ENCODE measurements around the gene OR52E4. TPM values are rescaled to one million over a fixed set of nuclear protein-coding genes. Genes with fewer than 3 reads are reported as not detected.

Gene OR52E4
- not detected in 2 replicates for total RNA-seq

DNA sequence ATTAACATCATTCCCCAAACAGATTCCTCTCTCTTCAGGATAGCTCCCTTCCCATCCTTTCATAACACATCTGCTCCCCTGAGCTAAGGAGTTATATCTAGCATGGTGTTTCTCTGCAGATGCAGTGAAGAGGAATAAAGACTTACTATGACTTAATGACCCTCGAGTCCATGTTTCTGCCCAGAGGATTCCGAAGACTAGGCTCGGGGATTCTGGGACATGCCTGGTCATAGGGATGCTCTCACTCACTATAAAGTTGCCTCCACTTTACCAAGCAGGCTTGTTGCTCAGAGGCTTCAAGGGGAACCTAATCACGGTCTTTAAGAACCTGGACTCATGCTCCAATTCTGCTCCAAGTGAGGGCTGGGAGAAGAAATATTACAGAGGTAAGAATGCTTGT is at the start of gene OR52E4:
Gene OR52E4, plus strand, starts transcription at position 301 of the 400 bp plus-strand sequence. CDS start 3,664 bp downstream, outside the sequence.

DNA sequence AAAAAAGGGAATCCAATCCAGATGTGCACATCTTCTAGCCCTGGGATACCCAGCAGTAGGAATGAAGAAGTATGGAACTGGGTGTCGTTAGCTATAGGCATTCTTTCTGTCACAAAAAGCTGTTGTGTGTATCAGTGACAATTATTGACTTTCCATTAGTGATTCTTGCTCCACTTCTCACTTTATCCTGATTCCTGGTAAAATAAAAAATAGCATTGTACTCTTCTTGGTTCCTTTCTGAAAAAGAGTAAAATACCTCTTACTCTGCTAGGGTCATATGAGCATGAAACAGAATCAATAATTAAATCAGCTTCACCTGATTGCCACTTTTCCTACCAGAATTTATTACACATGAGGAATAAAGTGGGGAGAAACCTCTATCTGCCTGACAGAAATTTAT is 38.6 kb upstream of the OR52E4 start, which contains the start of gene OR52E6:
Gene OR52E6, minus strand, starts transcription at position 101 of the 400 bp plus-strand sequence. Its CDS starts 0 bp downstream, at position 101.

DNA sequence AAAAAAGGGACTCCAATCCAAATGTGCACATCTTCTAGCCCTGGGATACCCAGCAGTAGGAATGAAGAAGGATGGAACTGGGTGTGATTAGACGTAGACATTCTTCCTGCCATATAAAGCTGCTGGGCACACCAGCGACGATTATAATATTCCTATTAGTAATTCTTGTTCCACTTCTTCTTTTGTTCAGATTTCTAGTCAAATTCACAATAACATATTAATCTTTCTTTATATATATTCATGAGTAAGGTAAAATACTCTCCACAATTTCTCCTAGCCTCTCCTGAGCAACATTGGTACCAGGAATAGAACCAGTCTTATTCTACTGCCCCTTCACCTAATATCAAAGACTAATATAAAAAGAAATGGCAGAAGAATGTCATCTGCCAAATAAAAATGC is 22.8 kb upstream of the OR52E4 start, which contains the start of gene OR52E8:
Gene OR52E8, minus strand, starts transcription at position 101 of the 400 bp plus-strand sequence. Its CDS starts 0 bp downstream, at position 101.

DNA sequence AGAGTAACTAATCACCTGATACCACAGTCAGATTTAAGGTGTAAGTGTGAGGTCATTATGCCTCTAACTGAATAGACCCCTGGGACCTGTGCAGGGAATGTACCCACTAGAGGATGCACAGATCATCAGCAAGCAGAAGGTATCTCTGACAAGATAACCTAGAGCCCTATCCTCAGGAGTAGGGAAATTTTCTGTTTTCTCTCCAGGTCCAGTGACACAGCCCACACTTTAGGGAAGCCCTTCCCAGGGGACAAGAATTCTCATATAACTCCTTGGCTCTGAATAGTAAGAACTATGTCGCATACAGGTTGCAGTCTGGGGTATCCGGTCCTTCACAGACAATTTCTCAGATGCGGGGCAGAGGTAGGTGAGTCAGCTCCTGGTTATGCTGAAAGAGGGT is 12.5 kb downstream of the OR52E4 start, which contains the start of gene OR52E5:
Gene OR52E5, plus strand, starts transcription at position 301 of the 400 bp plus-strand sequence. CDS start 7,569 bp downstream, outside the sequence.

Other genes starting within 250 kb of the OR52E4 start
- gene TRIM5, start 195.6 kb upstream of the OR52E4 start, total RNA-seq = 26.1 and 31.9 TPM in 2 replicates
- gene TRIM22, start 190.8 kb upstream of the OR52E4 start, total RNA-seq = 49.7 and 86.0 TPM in 2 replicates
- not detected in 2 replicates for gene OR56B1, start 144.2 kb upstream of the OR52E4 start, total RNA-seq
- not detected in 2 replicates for gene OR52N4, start 126.4 kb upstream of the OR52E4 start, total RNA-seq
- not detected in 2 replicates for gene OR52N5, start 97.3 kb upstream of the OR52E4 start, total RNA-seq
- not detected in 2 replicates for gene OR52N1, start 89.4 kb upstream of the OR52E4 start, total RNA-seq
- gene OR52N2, start 71.7 kb upstream of the OR52E4 start, total RNA-seq = not detected in 2 replicates
- not detected in 2 replicates for gene OR52E6, start 38.7 kb upstream of the OR52E4 start, total RNA-seq
- not detected in 2 replicates for gene OR52E8, start 22.9 kb upstream of the OR52E4 start, total RNA-seq
- not detected in 2 replicates for gene OR52E5, start 12.6 kb downstream of the OR52E4 start, total RNA-seq
- not detected in 2 replicates for gene OR56A3, start 61.6 kb downstream of the OR52E4 start, total RNA-seq
- gene OR56A5, start 87.9 kb downstream of the OR52E4 start, total RNA-seq = not detected in 2 replicates
- gene OR52L1, start 106.4 kb downstream of the OR52E4 start, total RNA-seq = not detected in 2 replicates
- not detected in 2 replicates for gene OR56A4, start 126.3 kb downstream of the OR52E4 start, total RNA-seq
- not detected in 2 replicates for gene OR56A1, start 150.1 kb downstream of the OR52E4 start, total RNA-seq
- not detected in 2 replicates for gene OR56B4, start 227.1 kb downstream of the OR52E4 start, total RNA-seq

All from subcutaneous preadipocyte (primary cell).